Activated CD8-positive, alpha-beta memory T cell treated with anti-CD3 and anti-CD28 coated beads for 36 hours (primary cell): Measurements from ENCODE around the gene ZNF136. TPM values are rescaled to one million over a fixed set of nuclear protein-coding genes. Genes with fewer than 3 reads are reported as not detected.

Experiments
- CTCF ChIA-PET: fragments of 350-600 bp; sonication (Branson Sonifier 250); formaldehyde crosslinking; loops from one replicate; lab custom pipeline; 2021; ENCODE audit warnings: antibody characterized with exemption; lab: Charles Lee
- POLR2A ChIA-PET: fragments of 350-600 bp; sonication (Branson Sonifier 250); formaldehyde crosslinking; loops from one replicate; lab custom pipeline; 2021; ENCODE audit warnings: antibody characterized with exemption; lab: Charles Lee
- total RNA-seq, 2 experiments: library from RNA; stranded (reverse); gene quantifications; one replicate each; pipeline ENCODE4 v1.2.3, GENCODE V29; 2021

ZNF136 gene
- 10 to 100 TPM in 1 of 2 experiments, 1 to 10 TPM in 1; 9.2 to 10.1 TPM for total RNA-seq

- CTCF ChIA-PET, result interaction anchor here (0.6 to 2.8 kb wide), 3 partner anchors 22 to 617 kb away, joined by 3 to 14 read pairs (median 4); partner anchors contain the start of gene ZNF20
- POLR2A ChIA-PET, result interaction anchor here (0.5 to 1.5 kb wide), 6 partner anchors 12 to 333 kb away, joined by 3 to 6 read pairs (median 3); partner anchors contain the start of genes ZNF20 and ZNF442
These were observed at the start of gene ZNF136 for GRCh38 chr19:12162882-12163806. ZNF136 (plus strand) TSS chr19:12163096; CDS start chr19:12163204, 108 bp downstream.

GRCh38 chr19:12113121-12113520 lies 49.8 kb upstream of the ZNF136 start:
- CTCF ChIA-PET, result interaction anchor here (1.4 kb wide), 1 partner anchor 22 kb away, joined by 3 read pairs; no protein-coding TSS in a partner anchor
- POLR2A ChIA-PET, result no interaction called here

GRCh38 chr19:12117201-12117970 lies 45.5 kb upstream of the ZNF136 start:
- ChIA-PET POLR2A (no interaction called here), CTCF (interaction anchor here (0.6 kb wide), 1 partner anchor 196 kb away, joined by 3 read pairs; no protein-coding TSS in a partner anchor)

GRCh38 chr19:12126707-12127106 lies 36.2 kb upstream of the ZNF136 start:
- ChIA-PET POLR2A (no interaction called here), CTCF (interaction anchor here (0.6 to 1.5 kb wide), 5 partner anchors 11 to 67 kb away, joined by 3 to 5 read pairs (median 3); no protein-coding TSS in a partner anchor)

GRCh38 chr19:12133069-12133468 lies 29.8 kb upstream of the ZNF136 start:
- ChIA-PET POLR2A (no interaction called here), CTCF (no interaction called here)

- ChIA-PET CTCF (interaction anchor here (0.7 to 5.9 kb wide), 8 partner anchors 10 to 340 kb away, joined by 3 to 84 read pairs (median 4); partner anchors contain the start of gene ZNF491), POLR2A (interaction anchor here (0.6 kb wide), 1 partner anchor 264 kb away, joined by 7 read pairs; no protein-coding TSS in a partner anchor)
These were observed 25.5 kb upstream of the ZNF136 start for GRCh38 chr19:12137221-12137940.

GRCh38 chr19:12139269-12139668 lies 23.6 kb upstream of the ZNF136 start:
- POLR2A ChIA-PET, result no interaction called here
- CTCF ChIA-PET, result interaction anchor here (5.5 to 5.9 kb wide), 2 partner anchors 48 to 79 kb away, joined by 38 to 84 read pairs; no protein-coding TSS in a partner anchor

- ChIA-PET POLR2A (interaction anchor here (0.6 to 1.2 kb wide), 5 partner anchors 23 to 1607 kb away, joined by 3 to 6 read pairs (median 5); partner anchors contain the start of genes ZNF136 and ZNF563), CTCF (interaction anchor here (1.1 to 5.9 kb wide), 13 partner anchors 17 to 343 kb away, joined by 3 to 84 read pairs (median 11); partner anchors contain the start of genes ZNF136, ZNF625 and ZNF878)
These were observed 22.9 kb upstream of the ZNF136 start, which contains the start of gene ZNF20 for GRCh38 chr19:12139885-12140544. ZNF20 (minus strand) TSS chr19:12140350; CDS start chr19:12140182, 168 bp downstream.

GRCh38 chr19:12140545-12141404 lies 22.1 kb upstream of the ZNF136 start:
- POLR2A ChIA-PET, result interaction anchor here (0.6 to 1.2 kb wide), 5 partner anchors 22 to 1607 kb away, joined by 3 to 6 read pairs (median 5); partner anchors contain the start of genes ZNF136 and ZNF563

GRCh38 chr19:12141405-12141736 lies 21.5 kb upstream of the ZNF136 start:
- ChIA-PET POLR2A (no interaction called here), CTCF (interaction anchor here (0.7 to 5.9 kb wide), 14 partner anchors 15 to 344 kb away, joined by 3 to 84 read pairs (median 9); partner anchors contain the start of genes ZNF136 and ZNF625)

More at GRCh38 chr19:12140545-12141404, 22.1 kb upstream of the ZNF136 start:
- CTCF ChIA-PET, result interaction anchor here (0.7 to 5.9 kb wide), 16 partner anchors 15 to 344 kb away, joined by 3 to 84 read pairs (median 6); partner anchors contain the start of genes ZNF136, ZNF625 and ZNF878

GRCh38 chr19:12145348-12145747 lies 17.5 kb upstream of the ZNF136 start:
- CTCF ChIA-PET, result no interaction called here
- POLR2A ChIA-PET, result interaction anchor here (0.5 kb wide), 1 partner anchor 221 kb away, joined by 3 read pairs; no protein-coding TSS in a partner anchor

GRCh38 chr19:12155324-12155860 lies 7.5 kb upstream of the ZNF136 start:
- ChIA-PET POLR2A (interaction anchor here (0.6 kb wide), 1 partner anchor 230 kb away, joined by 6 read pairs; no protein-coding TSS in a partner anchor), CTCF (no interaction called here)

GRCh38 chr19:12156223-12157058 lies 6.5 kb upstream of the ZNF136 start, which contains the start of gene ZNF625:
ZNF625 (minus strand) TSS chr19:12156734; CDS start chr19:12156558, 176 bp downstream.
- CTCF ChIA-PET, result interaction anchor here (0.5 to 2.0 kb wide), 5 partner anchors 16 to 650 kb away, joined by 3 to 5 read pairs (median 4); partner anchors contain the start of gene ZNF20
- POLR2A ChIA-PET, result interaction anchor here (0.7 kb wide), 1 partner anchor 242 kb away, joined by 3 read pairs; no protein-coding TSS in a partner anchor

- ChIA-PET POLR2A (no interaction called here), CTCF (interaction anchor here (0.7 to 1.3 kb wide), 2 partner anchors 20 to 784 kb away, joined by 3 to 6 read pairs; partner anchors contain the start of gene ZNF20)
These were observed 3.0 kb upstream of the ZNF136 start for GRCh38 chr19:12159773-12160414.
